ENCODE results near the gene TMEM41A. TPM values are rescaled to one million over a fixed set of nuclear protein-coding genes. Genes with fewer than 3 reads are reported as not detected.

The TMEM41A gene
- 9.7 and 10.1 TPM in 2 replicates for total RNA-seq

GRCh38 chr3:185498503-185499396 is at the start of gene TMEM41A:
TMEM41A (minus strand) TSS chr3:185499035; CDS start chr3:185498961, 74 bp downstream.

Other genes starting within 250 kb of the TMEM41A start
- 5.4 and 5.6 TPM in 2 replicates for gene EHHADH, start 245.0 kb downstream of the TMEM41A start, total RNA-seq
- gene MAP3K13, start 135.9 kb downstream of the TMEM41A start, total RNA-seq: 15.2 and 18.4 TPM in 2 replicates
- gene LIPH, start 53.6 kb upstream of the TMEM41A start, total RNA-seq: under 0.01 TPM in 1 of 2 replicates, not detected in the other
- gene SENP2, start 87.3 kb upstream of the TMEM41A start, total RNA-seq: 40.6 and 43.4 TPM in 2 replicates

All from uterine smooth muscle cell (primary cell).